Vagina (tissue), 2 donors: Measurements from ENCODE around the gene JAGN1.

Experiments used
- CTCF ChIP-seq, 3 experiments: fragments of 450-650 bp in 2 of 3; fragments of 200-600 bp in 1 of 3; sonication (generic) in 1 of 3; IDR thresholded peaks; one replicate each; pipeline ENCODE4 v1.5.1; 2017 to 2019; ENCODE audit warnings: antibody characterized with exemption in 3 of 3, mild to moderate bottlenecking in 2 of 3, moderate library complexity in 2 of 3
- POLR2A ChIP-seq, 2 donors: fragments of 450-650 bp; IDR thresholded peaks; one replicate each; pipeline ENCODE4 v1.6.1; 2017; ENCODE audit warnings: antibody characterized with exemption in 2 of 2, mild to moderate bottlenecking in 2 of 2, moderate library complexity in 2 of 2
- POLR2AphosphoS5 ChIP-seq, 2 donors: sonication (generic); formaldehyde crosslinking; IDR thresholded peaks; one replicate each; pipeline ENCODE4 v1.9.0; 2017; ENCODE audit warnings: antibody characterized with exemption in 2 of 2, mild to moderate bottlenecking in 2 of 2, low read depth in 1 of 2; ENCODE audit not compliant: insufficient read depth in 1 of 2

- TF ChIP-seq CTCF (IDR thresholded peaks at IDR 0.05) = no peak
- no peak for TF ChIP-seq POLR2A (IDR thresholded peaks at IDR 0.05)
- TF ChIP-seq POLR2AphosphoS5 (IDR thresholded peaks at IDR 0.05; ENCODE audit: insufficient read depth in 1 of 2, low read depth in 1 of 2) = no peak
These were observed 19.0 kb downstream of the JAGN1 start for GRCh38 chr3:9909221-9910013.
